ENCODE data around the gene CDH13. TPM values are rescaled to one million over a fixed set of nuclear protein-coding genes. Genes with fewer than 3 reads are reported as not detected.

CDH13 gene
- total RNA-seq, 1 experiment from 2014 or later: 0.80 TPM

GRCh38 chr16:82953517-82953916 is 326.7 kb downstream of the CDH13 start:
- H3K36me3 ChIP-seq (replicated peaks; ENCODE audit: control insufficient read depth, insufficient read depth, low read length): no peaks in the 10 kb centered on the region
- no peak overlapping the region for H3K4me3 ChIP-seq (ENCODE audit: insufficient read depth, low read depth, low read length)
- no peak for DNase-seq
- no peaks in the 10 kb centered on the region for H3K27me3 ChIP-seq (ENCODE audit: control insufficient read depth, insufficient read depth, low read length)

- no peaks in the 10 kb centered on the region for H3K36me3 ChIP-seq (replicated peaks; ENCODE audit: control insufficient read depth, insufficient read depth, low read length)
- no peaks in the 10 kb centered on the region for H3K27me3 ChIP-seq (ENCODE audit: control insufficient read depth, insufficient read depth, low read length)
- no peak for DNase-seq
- no peak overlapping the region for H3K4me3 ChIP-seq (ENCODE audit: insufficient read depth, low read depth, low read length)
Measured at GRCh38 chr16:82954224-82954929, 327.6 kb downstream of the CDH13 start.

- no peak for DNase-seq
- Histone ChIP-seq H3K4me3 (ENCODE audit: insufficient read depth, low read depth, low read length) (no peak overlapping the region), H3K27me3 (ENCODE audit: control insufficient read depth, insufficient read depth, low read length) (no peaks in the 10 kb centered on the region), H3K36me3 (replicated peaks; ENCODE audit: control insufficient read depth, insufficient read depth, low read length) (no peaks in the 10 kb centered on the region)
Measured at GRCh38 chr16:82955741-82956348, 329.1 kb downstream of the CDH13 start.

- Histone ChIP-seq H3K4me3 (ENCODE audit: insufficient read depth, low read depth, low read length) (no peak overlapping the region), H3K27me3 (ENCODE audit: control insufficient read depth, insufficient read depth, low read length) (no peaks in the 10 kb centered on the region), H3K36me3 (replicated peaks; ENCODE audit: control insufficient read depth, insufficient read depth, low read length) (no peaks in the 10 kb centered on the region)
- DNase-seq: no peak
Measured at GRCh38 chr16:82957212-82957611, 330.4 kb downstream of the CDH13 start.

GRCh38 chr16:82960918-82961317 is 334.1 kb downstream of the CDH13 start:
- DNase-seq: no peak

GRCh38 chr16:82963653-82964052 is 336.9 kb downstream of the CDH13 start:
- DNase-seq: no peak
- Histone ChIP-seq H3K4me3 (ENCODE audit: insufficient read depth, low read depth, low read length) (no peak overlapping the region), H3K27me3 (ENCODE audit: control insufficient read depth, insufficient read depth, low read length) (no peaks in the 10 kb centered on the region), H3K36me3 (replicated peaks; ENCODE audit: control insufficient read depth, insufficient read depth, low read length) (no peaks in the 10 kb centered on the region)

More at GRCh38 chr16:82960918-82961317, 334.1 kb downstream of the CDH13 start:
- H3K4me3 ChIP-seq (ENCODE audit: insufficient read depth, low read depth, low read length): no peak overlapping the region
- H3K36me3 ChIP-seq (replicated peaks; ENCODE audit: control insufficient read depth, insufficient read depth, low read length): no peaks in the 10 kb centered on the region
- H3K27me3 ChIP-seq (ENCODE audit: control insufficient read depth, insufficient read depth, low read length): no peaks in the 10 kb centered on the region

- no peak overlapping the region for H3K4me3 ChIP-seq (ENCODE audit: insufficient read depth, low read depth, low read length)
- no peaks in the 10 kb centered on the region for H3K36me3 ChIP-seq (replicated peaks; ENCODE audit: control insufficient read depth, insufficient read depth, low read length)
- DNase-seq: no peak
- no peaks in the 10 kb centered on the region for H3K27me3 ChIP-seq (ENCODE audit: control insufficient read depth, insufficient read depth, low read length)
Measured at GRCh38 chr16:82965808-82966207, 339.0 kb downstream of the CDH13 start.

- H3K4me3 ChIP-seq (ENCODE audit: insufficient read depth, low read depth, low read length): no peak overlapping the region
- no peak for DNase-seq
- no peaks in the 10 kb centered on the region for H3K36me3 ChIP-seq (replicated peaks; ENCODE audit: control insufficient read depth, insufficient read depth, low read length)
- H3K27me3 ChIP-seq (ENCODE audit: control insufficient read depth, insufficient read depth, low read length): no peaks in the 10 kb centered on the region
Measured at GRCh38 chr16:82967424-82967823, 340.7 kb downstream of the CDH13 start.

- no peaks in the 10 kb centered on the region for H3K36me3 ChIP-seq (replicated peaks; ENCODE audit: control insufficient read depth, insufficient read depth, low read length)
- H3K27me3 ChIP-seq (ENCODE audit: control insufficient read depth, insufficient read depth, low read length): no peaks in the 10 kb centered on the region
- DNase-seq: no peak
- H3K4me3 ChIP-seq (ENCODE audit: insufficient read depth, low read depth, low read length): no peak overlapping the region
Measured at GRCh38 chr16:82971126-82971525, 344.4 kb downstream of the CDH13 start.

- Histone ChIP-seq H3K36me3 (replicated peaks; ENCODE audit: control insufficient read depth, insufficient read depth, low read length) (no peaks in the 10 kb centered on the region), H3K27me3 (ENCODE audit: control insufficient read depth, insufficient read depth, low read length) (no peaks in the 10 kb centered on the region), H3K4me3 (ENCODE audit: insufficient read depth, low read depth, low read length) (no peak overlapping the region)
- no peak for DNase-seq
Measured at GRCh38 chr16:82972331-82972919, 345.7 kb downstream of the CDH13 start.

- Histone ChIP-seq H3K27me3 (ENCODE audit: control insufficient read depth, insufficient read depth, low read length) (no peaks in the 10 kb centered on the region), H3K4me3 (ENCODE audit: insufficient read depth, low read depth, low read length) (no peak overlapping the region), H3K36me3 (replicated peaks; ENCODE audit: control insufficient read depth, insufficient read depth, low read length) (no peaks in the 10 kb centered on the region)
- no peak for DNase-seq
Measured at GRCh38 chr16:82979406-82980111, 352.8 kb downstream of the CDH13 start.

GRCh38 chr16:82980810-82981209 is 354.0 kb downstream of the CDH13 start:
- Histone ChIP-seq H3K27me3 (ENCODE audit: control insufficient read depth, insufficient read depth, low read length) (no peaks in the 10 kb centered on the region), H3K36me3 (replicated peaks; ENCODE audit: control insufficient read depth, insufficient read depth, low read length) (no peaks in the 10 kb centered on the region), H3K4me3 (ENCODE audit: insufficient read depth, low read depth, low read length) (no peak overlapping the region)
- DNase-seq: no peak

- no peak overlapping the region for H3K4me3 ChIP-seq (ENCODE audit: insufficient read depth, low read depth, low read length)
- no peaks in the 10 kb centered on the region for H3K27me3 ChIP-seq (ENCODE audit: control insufficient read depth, insufficient read depth, low read length)
- no peaks in the 10 kb centered on the region for H3K36me3 ChIP-seq (replicated peaks; ENCODE audit: control insufficient read depth, insufficient read depth, low read length)
- DNase-seq: no peak
Measured at GRCh38 chr16:82987767-82988166, 361.0 kb downstream of the CDH13 start.

- Histone ChIP-seq H3K36me3 (replicated peaks; ENCODE audit: control insufficient read depth, insufficient read depth, low read length) (no peaks in the 10 kb centered on the region), H3K4me3 (ENCODE audit: insufficient read depth, low read depth, low read length) (no peak overlapping the region), H3K27me3 (ENCODE audit: control insufficient read depth, insufficient read depth, low read length) (no peaks in the 10 kb centered on the region)
- DNase-seq: no peak
Measured at GRCh38 chr16:82990155-82990554, 363.4 kb downstream of the CDH13 start.

- Histone ChIP-seq H3K4me3 (ENCODE audit: insufficient read depth, low read depth, low read length) (no peak overlapping the region), H3K36me3 (replicated peaks; ENCODE audit: control insufficient read depth, insufficient read depth, low read length) (no peaks in the 10 kb centered on the region), H3K27me3 (ENCODE audit: control insufficient read depth, insufficient read depth, low read length) (no peaks in the 10 kb centered on the region)
- no peak for DNase-seq
Measured at GRCh38 chr16:82991410-82991809, 364.6 kb downstream of the CDH13 start.
